CD14-positive monocyte (primary cell): ENCODE data around the gene WNT8B. TPM values are rescaled to one million over a fixed set of nuclear protein-coding genes. Genes with fewer than 3 reads are reported as not detected.

Experiments
- DNase-seq, 3 donors: peaks; one replicate each; pipeline ENCODE4 v3.0.0-alpha.2; 2011 to 2022
- H2AFZ ChIP-seq: 2 replicates; pipeline ENCODE4 v1.6.0; 2012; ENCODE audit warnings: mild to moderate bottlenecking, low read depth, low read length, inconsistent platforms; ENCODE audit not compliant: insufficient read depth, poor library complexity, severe bottlenecking
- H3K27ac ChIP-seq, 2 donors: 1 replicate in 1 of 2; 2 replicates in 1 of 2; pipeline ENCODE4 v1.5.1; 2012 to 2013; ENCODE audit warnings: low read length in 2 of 2, control low read depth in 1 of 2, inconsistent platforms in 1 of 2, low read depth in 1 of 2, mild to moderate bottlenecking in 1 of 2
- H3K27me3 ChIP-seq, 2 donors: one replicate each; pipeline versions ENCODE4 v1.6.0 to v1.6.1; 2011 to 2013; ENCODE audit warnings: low read length in 2 of 2; ENCODE audit not compliant: control insufficient read depth in 2 of 2, insufficient read depth in 2 of 2
- H3K36me3 ChIP-seq, 2 donors: replicated peaks in 1 of 2; 1 replicate in 1 of 2; 2 replicates in 1 of 2; pipeline versions ENCODE4 v1.5.1 to v1.6.1; 2012 to 2013; ENCODE audit warnings: low read length in 2 of 2, control low read depth in 1 of 2, inconsistent platforms in 1 of 2, mild to moderate bottlenecking in 1 of 2; ENCODE audit not compliant: insufficient read depth in 2 of 2, control insufficient read depth in 1 of 2
- H3K4me1 ChIP-seq, 2 donors: 1 replicate in 1 of 2; 2 replicates in 1 of 2; pipeline versions ENCODE4 v1.5.1 to v1.6.1; 2012 to 2013; ENCODE audit warnings: low read length in 2 of 2, control low read depth in 1 of 2, inconsistent platforms in 1 of 2, mild to moderate bottlenecking in 1 of 2, moderate library complexity in 1 of 2; ENCODE audit not compliant: insufficient read depth in 2 of 2, control insufficient read depth in 1 of 2
- H3K4me2 ChIP-seq: replicated peaks from 2 replicates; pipeline ENCODE3; 2012; ENCODE audit warnings: low read length, moderate library complexity, mild to moderate bottlenecking; ENCODE audit not compliant: poor library complexity, severe bottlenecking; ENCODE audit errors: extremely low read depth
- H3K4me3 ChIP-seq, 3 experiments: fragments of 200-600 bp in 1 of 3; sonication (generic) in 1 of 3; replicated peaks in 1 of 3; 1 replicate in 2 of 3; 2 replicates in 1 of 3; pipeline ENCODE4 v1.5.1; 2011 to 2013; ENCODE audit warnings: low read length in 3 of 3, mild to moderate bottlenecking in 3 of 3, control low read depth in 2 of 3, low read depth in 2 of 3, inconsistent platforms in 1 of 3, moderate library complexity in 1 of 3
- H3K79me2 ChIP-seq: 2 replicates; pipeline ENCODE4 v1.6.0; 2012; ENCODE audit warnings: mild to moderate bottlenecking, control low read depth, inconsistent platforms, low read length, moderate library complexity; ENCODE audit not compliant: insufficient read depth
- H3K9ac ChIP-seq: 2 replicates; pipeline ENCODE4 v1.6.0; 2017; ENCODE audit warnings: low read length, mild to moderate bottlenecking; ENCODE audit not compliant: insufficient read depth, poor library complexity, severe bottlenecking
- H3K9me3 ChIP-seq, 2 donors: replicated peaks in 1 of 2; 1 replicate in 1 of 2; 2 replicates in 1 of 2; pipeline versions ENCODE4 v1.5.1 to v1.6.1; 2012 to 2013; ENCODE audit warnings: low read length in 2 of 2, control low read depth in 1 of 2; ENCODE audit not compliant: control insufficient read depth in 1 of 2, insufficient read depth in 1 of 2
- H4K20me1 ChIP-seq: 2 replicates; pipeline ENCODE4 v1.6.0; 2012; ENCODE audit warnings: mild to moderate bottlenecking, low read length, control low read depth, moderate library complexity; ENCODE audit not compliant: insufficient read depth
- H3K27ac Mint-ChIP-seq, 7 donors: one replicate each; pipeline ENCODE4 v1.8.0; 2020; ENCODE audit warnings: mild to moderate bottlenecking in 7 of 7, mixed read lengths in 7 of 7, moderate library complexity in 6 of 7, inconsistent platforms in 2 of 7
- H3K27me3 Mint-ChIP-seq, 3 donors: one replicate each; pipeline ENCODE4 v1.8.0; 2021 to 2022; ENCODE audit warnings: low read depth in 3 of 3, mild to moderate bottlenecking in 3 of 3, mixed read lengths in 3 of 3, moderate library complexity in 3 of 3, inconsistent platforms in 1 of 3
- H3K36me3 Mint-ChIP-seq, 2 donors: one replicate each; pipeline ENCODE4 v1.8.0; 2020; ENCODE audit warnings: mixed read lengths in 2 of 2, inconsistent platforms in 1 of 2, mild to moderate bottlenecking in 1 of 2
- H3K4me1 Mint-ChIP-seq: one replicate; pipeline ENCODE4 v1.8.0; 2020; ENCODE audit warnings: mild to moderate bottlenecking, mixed read lengths
- H3K4me3 Mint-ChIP-seq, 2 donors: one replicate each; pipeline ENCODE4 v1.8.0; 2020; ENCODE audit warnings: mild to moderate bottlenecking in 2 of 2, mixed read lengths in 2 of 2, moderate library complexity in 1 of 2
- H3K9me3 Mint-ChIP-seq, 7 donors: one replicate each; pipeline ENCODE4 v1.8.0; 2020 to 2022; ENCODE audit warnings: mixed read lengths in 7 of 7, mild to moderate bottlenecking in 6 of 7, moderate library complexity in 6 of 7, inconsistent platforms in 2 of 7
- CTCF ChIP-seq: fragments of 200-600 bp; IDR thresholded peaks from one replicate; pipeline ENCODE4 v1.8.0; 2022; ENCODE audit warnings: antibody characterized with exemption, mild to moderate bottlenecking
- WGBS: methylation state at CpG from one replicate; pipeline ENCODE4 v1.1.5; 2013; ENCODE audit warnings: missing lambda C conversion rate; ENCODE audit not compliant: insufficient coverage; 5-methylcytosine and 5-hydroxymethylcytosine counted together
- intact Hi-C, 2 donors: fragments of 100-400 bp; cut with micrococcal nuclease; formaldehyde crosslinking; loops; one replicate each; pipeline versions ENCODE4 v1.15.0 to v1.15.1; 2023
- polyA plus RNA-seq, 3 donors: library from polyadenylated mRNA; depleted of rRNA in 1 of 3; unstranded in 2 of 3; stranded (reverse) in 1 of 3; fragments of 300-500 nt in 2 of 3; fragments of >200 nt in 1 of 3; fragmentation: Illumina TruSeq in 2 of 3; gene quantifications; 1 replicate in 2 of 3; 2 replicates in 1 of 3; pipeline ENCODE4 v1.2.3, GENCODE V29; 2012 to 2021

Gene WNT8B
- polyA plus RNA-seq, 3 donors = not detected

DNA sequence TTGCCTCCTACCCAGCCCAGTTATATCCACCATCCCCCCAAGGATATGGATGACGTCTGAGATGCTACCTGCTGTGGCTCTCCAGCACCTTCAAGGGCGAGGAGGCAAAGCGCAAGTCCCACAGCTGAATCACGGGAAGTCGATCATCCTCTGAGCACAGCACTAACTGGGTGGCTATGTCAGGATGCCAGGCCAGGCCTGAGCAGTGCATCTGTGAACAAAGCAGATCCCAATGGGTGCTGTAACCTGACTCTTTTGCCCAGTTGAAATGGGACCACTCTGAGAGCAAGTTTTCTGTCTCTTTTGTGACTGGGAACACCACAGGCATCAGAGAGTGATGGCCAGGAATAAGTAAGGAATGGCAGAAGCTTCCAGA is 44.5 kb downstream of the WNT8B start:
- TF ChIP-seq CTCF = no peak
- Histone ChIP-seq H3K9ac (no peak overlapping the region), H3K4me2 (no peak overlapping the region), H3K9me3 (no peaks in the 10 kb centered on the region), H3K27ac (no peak overlapping the region), H3K79me2 (no peaks in the 10 kb centered on the region), H3K36me3 (peaks cover 26 to 47% of the 10 kb centered on the region in 2 donors), H3K27me3 (no peaks in the 10 kb centered on the region), H4K20me1 (no peaks in the 10 kb centered on the region), H2AFZ (no peak overlapping the region), H3K4me1 (peaks cover 12% of the 10 kb centered on the region in 2 donors), H3K4me3 (no peak overlapping the region)
- Mint-ChIP-seq H3K27me3 (no peaks in the 10 kb centered on the region), H3K4me3 (no peak overlapping the region), H3K9me3 (no peaks in the 10 kb centered on the region), H3K4me1 (peaks cover 10% of the 10 kb centered on the region), H3K27ac (no peak overlapping the region), H3K36me3 (peaks cover 46 to 59% of the 10 kb centered on the region in 2 donors)
- intact Hi-C loops = no loop called here
- no peak for DNase-seq
- WGBS = 94% methylated on average over 5 of the region's 5 CpGs

DNA sequence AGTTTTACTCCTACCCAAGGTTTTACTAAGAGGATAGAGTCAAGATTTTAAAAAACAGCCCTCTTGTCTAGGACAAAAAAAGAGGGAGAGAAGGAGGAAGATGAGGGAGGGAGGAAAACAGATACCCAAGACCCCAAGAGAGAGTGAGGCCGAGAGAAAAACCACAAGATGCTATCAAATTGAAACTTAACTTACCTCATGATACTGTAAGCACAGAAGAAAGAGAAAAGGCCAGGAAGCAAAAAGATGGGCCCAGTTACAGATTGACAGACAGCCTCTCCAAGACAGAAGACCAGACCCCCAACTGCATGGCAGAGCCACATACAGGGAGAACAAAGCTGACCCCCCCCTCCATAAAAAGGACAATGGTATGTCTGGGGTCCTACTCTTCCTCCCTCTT is 45.5 kb downstream of the WNT8B start:
- Histone ChIP-seq H4K20me1 (no peaks in the 10 kb centered on the region), H3K4me1 (peaks cover 12% of the 10 kb centered on the region in 2 donors), H3K27me3 (no peaks in the 10 kb centered on the region), H3K4me3 (no peak overlapping the region), H3K9ac (no peak overlapping the region), H3K4me2 (no peak overlapping the region), H2AFZ (no peak overlapping the region), H3K79me2 (no peaks in the 10 kb centered on the region), H3K9me3 (no peaks in the 10 kb centered on the region), H3K27ac (no peak overlapping the region), H3K36me3 (peaks cover 23 to 47% of the 10 kb centered on the region in 2 donors)
- peaks cover 10% of the 10 kb centered on the region for H3K4me1 Mint-ChIP-seq
- H3K4me3 Mint-ChIP-seq = no peak overlapping the region
- no peaks in the 10 kb centered on the region for H3K27me3 Mint-ChIP-seq
- H3K36me3 Mint-ChIP-seq = peaks cover 52 to 61% of the 10 kb centered on the region in 2 donors
- no peak for TF ChIP-seq CTCF
- H3K27ac Mint-ChIP-seq = peak overlapping the region in 4 of 7 donors; percentile 21 to 53 (median 42)
- intact Hi-C loops = no loop called here
- no CpG with 5 or more reads among the region's 1 CpG for WGBS
- H3K9me3 Mint-ChIP-seq = no peaks in the 10 kb centered on the region
- no peak for DNase-seq
